ENCODE measurements around the gene VGLL3.

The VGLL3 gene

DNA sequence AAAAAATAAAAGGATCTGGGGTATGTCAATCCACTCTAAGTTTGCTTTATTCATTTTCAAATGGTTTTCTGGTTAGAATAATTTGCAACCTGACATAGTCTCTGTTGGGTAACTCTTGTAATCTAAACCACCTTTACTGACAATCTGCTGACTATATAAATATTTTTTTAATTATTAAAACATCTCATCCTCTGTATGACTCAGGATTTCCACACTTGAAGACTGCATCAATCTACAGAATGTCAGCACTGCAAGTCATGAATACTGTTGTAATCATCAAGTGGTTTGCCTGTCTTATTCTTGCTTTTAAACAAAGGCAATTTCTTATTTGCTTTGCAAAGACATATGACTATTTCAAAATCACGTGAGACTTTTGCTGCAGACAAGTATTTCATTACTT is 42.1 kb downstream of the VGLL3 start:
- no peak for DNase-seq

DNA sequence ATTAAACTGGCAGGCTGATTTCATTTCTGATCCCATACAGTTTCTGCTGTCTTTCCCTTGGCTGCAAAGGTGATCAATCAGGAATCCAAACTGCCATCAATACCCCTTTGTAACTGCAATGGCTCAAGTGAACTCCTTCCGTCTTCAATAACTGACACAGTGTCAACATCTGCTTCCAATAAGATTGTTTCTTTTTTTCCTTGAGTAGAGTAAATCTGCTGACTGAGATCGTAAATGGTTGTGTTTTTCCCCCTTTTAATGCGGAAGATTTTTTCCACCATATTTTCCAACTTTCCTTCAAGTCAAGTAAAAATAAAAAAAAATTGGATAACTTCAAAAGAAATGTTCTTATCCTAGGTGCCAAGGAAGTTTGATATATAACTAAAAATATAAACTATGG is 48.7 kb downstream of the VGLL3 start:
- no peak for DNase-seq

DNA sequence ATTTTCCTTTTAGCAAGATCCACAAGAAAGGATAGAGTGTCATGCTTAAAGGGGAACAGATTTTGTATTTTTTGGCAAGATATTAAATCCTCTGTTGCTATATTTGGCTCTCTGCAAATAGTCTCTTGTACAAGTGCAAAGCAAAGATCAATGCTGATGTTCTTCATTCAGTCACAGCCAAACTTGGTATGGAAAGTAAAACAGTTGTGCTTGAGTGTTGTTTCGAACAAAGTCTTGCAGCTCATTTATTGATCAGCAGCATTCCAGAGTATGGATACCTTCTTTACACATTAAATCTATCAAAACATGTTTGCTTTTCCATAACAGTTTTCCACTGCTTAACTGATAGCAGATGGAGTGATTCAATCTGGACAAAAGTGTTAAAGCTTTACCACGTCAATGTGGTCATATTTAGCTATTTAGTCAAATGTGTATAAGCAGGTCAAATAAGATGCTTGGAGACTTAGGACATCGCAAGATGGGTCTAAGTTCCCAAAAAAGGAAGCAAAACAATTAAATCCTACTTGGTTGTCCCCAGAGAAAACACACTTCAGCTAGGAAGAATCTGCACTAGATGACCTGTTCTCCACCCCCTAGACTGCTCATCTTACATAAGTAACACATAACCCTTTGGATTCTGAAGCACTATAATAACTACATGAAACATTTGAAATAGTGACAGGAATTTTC is 52.4 kb downstream of the VGLL3 start:
- no peak for DNase-seq

DNA sequence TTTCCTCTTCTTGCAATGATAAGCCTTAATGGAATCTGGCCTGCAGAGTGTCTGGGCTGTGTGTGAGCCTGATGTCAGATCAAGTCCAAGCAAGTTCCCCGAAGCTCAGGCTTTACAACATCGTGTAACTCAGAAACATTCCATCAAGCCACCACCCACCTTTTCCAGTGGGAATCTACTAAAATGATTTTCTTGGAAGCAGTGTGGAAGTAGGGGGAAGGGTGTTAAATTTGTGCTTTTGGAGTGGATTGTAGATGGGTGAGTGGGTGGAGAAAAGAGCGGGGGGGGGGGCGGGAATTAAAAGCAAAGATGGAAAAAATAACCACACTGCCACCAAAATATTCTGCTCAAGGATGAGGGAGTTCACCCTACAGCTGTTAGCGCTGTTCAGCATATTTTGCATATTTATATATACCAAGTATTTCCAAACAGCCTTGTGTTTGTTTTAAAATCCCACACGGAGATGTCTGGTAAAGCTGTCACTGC is 53.6 kb downstream of the VGLL3 start:
- DNase-seq = no peak

DNA sequence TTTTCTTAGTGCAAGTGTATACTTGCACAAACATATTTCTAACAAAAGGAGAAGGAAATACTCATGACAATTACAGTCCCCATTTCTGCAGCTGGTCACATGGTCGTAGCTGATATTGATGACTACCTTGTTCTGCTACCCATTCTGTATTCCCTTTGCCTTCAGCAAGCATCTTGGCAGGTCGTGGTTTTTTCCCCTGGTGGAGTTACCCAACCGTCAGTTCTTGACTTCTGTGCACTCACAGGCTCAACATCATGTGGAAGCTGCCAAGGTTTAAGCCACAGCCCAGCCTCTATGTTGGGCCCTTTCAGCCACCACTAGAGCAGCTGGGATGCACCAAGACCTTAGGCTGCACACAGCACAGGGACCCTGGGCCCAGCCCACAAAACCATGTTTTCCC is 56.1 kb downstream of the VGLL3 start:
- DNase-seq = no peak

DNA sequence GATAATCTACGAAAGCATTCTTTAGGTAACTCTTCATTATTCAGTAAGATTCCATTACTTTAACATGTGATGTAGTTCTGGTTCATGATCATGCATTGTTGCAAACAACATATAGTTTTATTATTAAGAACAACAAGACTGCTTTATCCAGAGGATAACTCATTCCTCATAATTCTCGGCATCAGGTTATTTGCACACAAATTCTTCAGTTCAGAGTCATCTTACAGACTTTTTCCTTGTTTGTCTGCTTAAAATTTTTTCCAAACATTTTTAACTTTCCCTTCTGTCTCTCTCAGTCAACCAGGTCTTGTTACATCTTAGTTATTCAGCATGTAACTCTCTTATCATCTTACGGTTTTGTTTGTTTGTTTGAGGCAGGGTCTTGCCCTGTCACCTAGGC is 60.1 kb downstream of the VGLL3 start:
- DNase-seq = no peak

DNA sequence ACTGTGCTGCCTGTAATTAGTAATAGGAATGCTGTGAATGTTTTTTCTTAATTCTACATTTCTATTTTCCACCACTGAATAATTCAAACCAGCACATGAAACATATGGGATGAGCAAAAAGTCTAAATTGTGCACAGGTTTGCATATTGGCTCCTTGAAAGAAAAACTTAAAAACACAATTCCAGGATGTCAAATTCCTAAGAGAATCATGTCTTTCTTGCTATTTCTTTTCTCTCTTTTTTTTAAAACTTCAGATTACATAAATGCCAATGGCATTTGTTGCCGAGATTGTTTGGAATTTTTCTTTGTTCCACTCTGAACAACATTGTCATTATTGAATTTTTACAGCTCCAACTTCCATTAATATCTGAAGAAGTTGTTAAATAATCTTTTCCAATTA is 60.8 kb downstream of the VGLL3 start:
- no peak for DNase-seq

DNA sequence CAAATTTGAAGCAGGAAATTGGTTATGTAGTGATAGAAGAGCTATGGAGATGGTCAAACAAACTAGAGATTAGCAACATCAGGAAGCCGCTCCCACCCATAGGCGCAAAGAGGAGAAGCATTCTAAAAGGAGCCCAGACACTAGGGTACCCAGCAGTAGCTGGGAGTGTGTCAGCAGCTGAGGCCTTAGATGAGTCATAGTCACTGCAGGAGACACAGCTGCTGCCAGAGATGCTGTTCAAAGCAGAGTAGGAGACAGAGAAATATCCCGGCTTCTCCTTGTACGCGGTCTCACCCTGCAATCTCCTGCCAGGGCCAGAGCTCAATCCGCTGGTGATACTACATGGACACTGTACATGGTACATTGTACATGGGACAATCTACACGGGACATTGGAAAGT is 61.9 kb downstream of the VGLL3 start:
- no peak for DNase-seq

DNA sequence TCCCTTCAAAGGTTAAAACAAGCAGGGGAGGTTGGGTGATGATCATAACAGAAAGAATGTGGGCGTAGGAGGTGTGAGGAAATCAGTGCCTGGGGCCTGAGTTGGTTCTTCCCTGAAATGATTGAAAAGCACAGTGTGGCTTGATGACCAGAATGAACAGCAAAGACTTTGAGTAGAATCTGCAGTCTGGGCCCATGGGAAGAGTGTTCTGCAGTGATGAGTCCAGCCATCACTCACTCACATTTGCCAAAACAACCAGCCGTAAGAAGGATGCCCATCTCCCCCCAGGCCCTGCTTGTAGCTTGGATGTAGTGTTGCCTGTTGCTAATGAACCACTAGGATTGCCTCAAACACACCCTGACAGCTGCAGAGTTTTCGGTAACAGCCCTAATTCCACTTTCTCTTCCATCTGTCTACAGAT is 67.9 kb downstream of the VGLL3 start:
- DNase-seq = no peak

DNA sequence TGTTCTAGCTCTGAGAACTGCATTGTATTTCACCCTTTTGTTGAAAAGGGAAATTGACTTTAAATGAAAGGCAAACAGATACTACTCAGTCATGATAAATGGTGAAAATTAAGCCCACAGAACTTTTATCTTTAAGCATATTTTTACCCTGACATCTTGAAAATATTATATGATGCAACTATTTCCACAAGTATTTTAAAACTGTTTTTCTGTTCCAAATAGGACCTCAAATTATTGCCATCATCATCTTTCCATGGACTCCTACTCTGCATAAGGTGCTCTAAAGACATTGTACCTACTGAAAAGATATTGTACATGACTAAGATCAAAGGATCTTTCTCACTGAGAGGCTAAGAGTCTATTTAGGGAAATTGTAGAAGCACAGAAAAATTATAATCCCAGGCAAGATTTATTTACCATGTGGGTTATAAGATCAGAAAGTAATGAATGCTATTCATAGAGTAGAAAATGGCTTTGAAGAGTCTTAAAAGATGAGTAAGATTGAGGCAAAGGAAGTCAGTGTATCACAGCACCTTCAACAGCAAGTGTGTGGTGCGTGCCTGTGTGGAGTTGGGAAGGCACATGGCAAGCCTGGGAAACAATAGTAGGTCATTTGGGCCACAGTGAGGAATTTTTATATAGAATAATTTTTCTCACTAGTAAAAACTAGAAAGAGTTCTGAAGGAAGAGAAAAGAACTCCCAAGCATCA is 68.8 kb downstream of the VGLL3 start:
- no peak for DNase-seq

DNA sequence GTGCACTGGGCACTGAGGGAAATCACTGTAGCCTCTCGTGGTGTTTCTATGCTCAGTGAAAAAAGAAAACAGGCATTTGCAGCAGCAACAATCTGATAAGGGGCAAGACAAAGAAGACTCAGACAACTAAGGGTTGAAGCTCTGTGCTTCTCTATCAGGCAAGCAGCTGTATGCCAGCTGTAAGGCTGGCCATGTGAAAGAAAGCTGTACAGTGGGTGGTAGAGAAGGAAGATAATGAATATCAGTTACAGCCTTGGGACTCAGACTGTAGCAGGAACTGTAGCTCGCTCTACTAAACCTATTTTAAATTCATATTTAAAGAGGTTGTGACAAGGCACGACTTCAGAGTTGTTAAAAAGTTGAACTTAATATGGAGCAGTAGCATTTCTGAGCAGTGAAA is 76.3 kb downstream of the VGLL3 start:
- DNase-seq = no peak

DNA sequence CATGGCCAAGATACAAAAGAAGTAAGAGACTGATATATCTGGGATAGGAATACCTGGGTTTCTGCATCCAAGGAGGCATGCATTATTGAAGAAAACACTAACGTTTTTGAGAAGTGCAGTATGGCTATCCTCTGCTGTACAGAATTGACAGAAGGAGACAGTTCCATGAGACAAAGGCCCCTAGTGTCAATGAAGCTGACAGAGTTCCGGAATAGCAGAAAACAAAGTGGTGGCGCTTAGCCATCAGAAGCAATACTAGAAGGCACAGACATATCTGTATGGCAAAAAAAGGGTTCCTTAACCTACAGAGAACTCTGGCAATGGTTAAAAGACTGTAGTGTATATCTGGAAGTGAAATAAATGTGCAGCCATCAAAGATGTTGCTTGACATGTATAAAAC is 77.8 kb downstream of the VGLL3 start:
- DNase-seq = no peak

DNA sequence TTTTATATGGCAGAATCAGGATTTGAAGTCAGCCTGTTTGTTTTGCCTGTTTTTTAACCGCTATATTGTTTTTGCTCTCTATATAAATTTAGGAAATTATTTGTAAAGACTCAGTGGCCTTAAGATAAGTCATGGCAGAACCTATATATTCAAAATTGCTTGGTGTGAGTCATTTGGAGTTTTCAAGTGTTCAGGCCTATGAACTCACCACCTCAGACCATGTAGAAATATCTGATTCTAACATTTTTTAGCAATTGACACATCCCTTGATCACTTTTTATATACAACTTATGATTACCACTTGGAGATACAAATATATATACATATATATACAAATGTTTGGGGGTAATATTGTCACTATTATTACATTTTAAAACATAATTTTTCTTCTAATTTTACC is 95.7 kb downstream of the VGLL3 start:
- DNase-seq = no peak

DNA sequence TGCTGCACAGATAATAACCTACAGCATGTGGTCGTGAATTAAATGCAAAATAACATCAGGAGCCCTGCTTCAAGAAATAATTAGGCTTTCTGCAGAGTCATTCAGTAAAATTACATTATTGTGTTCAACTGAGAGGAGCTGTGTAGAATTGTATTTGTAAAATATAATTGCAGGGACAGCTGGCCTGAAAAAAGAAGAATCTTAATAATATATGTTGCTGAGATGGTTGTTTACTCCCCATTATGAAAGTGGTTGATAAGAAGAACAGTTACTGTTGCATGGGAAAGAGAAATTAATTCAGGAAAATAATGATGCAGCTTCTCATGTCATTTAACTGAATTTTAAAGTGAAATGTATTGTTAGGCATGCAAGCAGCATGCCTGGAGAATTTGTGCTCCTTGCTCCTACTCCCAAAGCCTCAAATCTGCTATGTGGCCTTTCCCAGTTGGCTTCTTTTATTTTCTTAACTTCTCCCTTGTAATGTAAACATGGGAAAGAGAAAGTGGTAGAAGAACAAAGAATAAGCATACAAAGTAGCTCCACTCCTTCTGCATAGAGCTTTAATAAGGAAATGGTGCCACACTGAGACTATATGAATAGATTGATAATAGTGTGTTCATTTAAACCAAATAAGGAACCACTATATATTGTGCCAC is 100.1 kb downstream of the VGLL3 start:
- DNase-seq = no peak
